Neural cell (in vitro differentiated cells): ENCODE data around the gene RPL35.
"Not testable (repeated sequence)": the region's sequence is repeated elsewhere in the genome, so short reads cannot be mapped to it uniquely, and the experiment has no call there.

Experiments
- EP300 ChIP-seq: fragments of 450-650 bp; conservative IDR thresholded peaks from 2 replicates; pipeline ENCODE4 v1.6.1; 2014; ENCODE audit warnings: antibody characterized with exemption, mild to moderate bottlenecking, moderate library complexity; ENCODE audit not compliant: poor library complexity, severe bottlenecking
- EZH2 ChIP-seq: fragments of 200-600, 300-800 bp; shearing (Covaris generic), sonication (generic); IDR thresholded peaks from 2 replicates; pipeline ENCODE4 v1.6.1; 2014; ENCODE audit warnings: antibody characterized with exemption, low read length, borderline replicate concordance, mild to moderate bottlenecking; ENCODE audit not compliant: insufficient read depth, poor library complexity, severe bottlenecking
- SMC3 ChIP-seq: fragments of 450-650 bp; conservative IDR thresholded peaks from 2 replicates; pipeline ENCODE4 v1.6.1; 2014; ENCODE audit warnings: antibody characterized with exemption, mild to moderate bottlenecking, moderate library complexity; ENCODE audit not compliant: poor library complexity
- TF ChIP-seq, protein P1 (sequence below): fragments of 450-650 bp; IDR thresholded peaks from 2 replicates; pipeline ENCODE4 v1.5.1; 2014; ENCODE audit warnings: antibody characterized with exemption, mild to moderate bottlenecking, moderate library complexity; ENCODE audit not compliant: poor library complexity, severe bottlenecking

DNA sequence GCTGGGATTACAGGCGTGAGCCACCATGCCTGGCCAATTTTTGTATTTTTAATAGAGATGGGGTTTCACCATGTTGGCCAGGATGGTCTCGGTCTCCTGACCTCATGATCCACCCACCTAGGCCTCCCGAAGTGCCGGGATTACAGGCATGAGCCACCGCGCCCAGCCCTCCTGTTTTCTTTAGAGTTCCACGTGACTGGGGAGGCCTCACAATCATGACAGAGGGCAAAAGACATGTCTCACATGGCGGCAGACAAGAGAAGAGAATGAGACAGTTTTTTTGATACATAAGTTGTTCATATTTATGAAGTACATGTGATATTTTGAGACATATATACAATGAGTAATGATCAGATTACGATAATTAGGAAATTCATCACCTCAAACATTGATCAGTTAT, 15.3 kb downstream of the RPL35 start:
- TF ChIP-seq EZH2, EP300, SMC3: not testable (repeated sequence)
- TF ChIP-seq, protein P1, sequence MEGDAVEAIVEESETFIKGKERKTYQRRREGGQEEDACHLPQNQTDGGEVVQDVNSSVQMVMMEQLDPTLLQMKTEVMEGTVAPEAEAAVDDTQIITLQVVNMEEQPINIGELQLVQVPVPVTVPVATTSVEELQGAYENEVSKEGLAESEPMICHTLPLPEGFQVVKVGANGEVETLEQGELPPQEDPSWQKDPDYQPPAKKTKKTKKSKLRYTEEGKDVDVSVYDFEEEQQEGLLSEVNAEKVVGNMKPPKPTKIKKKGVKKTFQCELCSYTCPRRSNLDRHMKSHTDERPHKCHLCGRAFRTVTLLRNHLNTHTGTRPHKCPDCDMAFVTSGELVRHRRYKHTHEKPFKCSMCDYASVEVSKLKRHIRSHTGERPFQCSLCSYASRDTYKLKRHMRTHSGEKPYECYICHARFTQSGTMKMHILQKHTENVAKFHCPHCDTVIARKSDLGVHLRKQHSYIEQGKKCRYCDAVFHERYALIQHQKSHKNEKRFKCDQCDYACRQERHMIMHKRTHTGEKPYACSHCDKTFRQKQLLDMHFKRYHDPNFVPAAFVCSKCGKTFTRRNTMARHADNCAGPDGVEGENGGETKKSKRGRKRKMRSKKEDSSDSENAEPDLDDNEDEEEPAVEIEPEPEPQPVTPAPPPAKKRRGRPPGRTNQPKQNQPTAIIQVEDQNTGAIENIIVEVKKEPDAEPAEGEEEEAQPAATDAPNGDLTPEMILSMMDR, result not testable (repeated sequence)
